ENCODE data around the gene TCAF1.

The TCAF1 gene

GRCh38 chr7:143910473-143911248 is 8.7 kb upstream of the TCAF1 start:
- TF ChIP-seq CTCF (conservative IDR thresholded peaks at IDR 0.05; ENCODE audit: low read length), result no peak
- DNase-seq (ENCODE audit: low read depth), result no peak
- no peak overlapping the region for H3K4me3 ChIP-seq (ENCODE audit: low read length)

- no peak for TF ChIP-seq CTCF (conservative IDR thresholded peaks at IDR 0.05; ENCODE audit: low read length)
- peak; percentile 21 for DNase-seq (ENCODE audit: low read depth)
- H3K4me3 ChIP-seq (ENCODE audit: low read length), result no peak overlapping the region
Measured at GRCh38 chr7:143909863-143910262, 7.9 kb upstream of the TCAF1 start.

DNA sequence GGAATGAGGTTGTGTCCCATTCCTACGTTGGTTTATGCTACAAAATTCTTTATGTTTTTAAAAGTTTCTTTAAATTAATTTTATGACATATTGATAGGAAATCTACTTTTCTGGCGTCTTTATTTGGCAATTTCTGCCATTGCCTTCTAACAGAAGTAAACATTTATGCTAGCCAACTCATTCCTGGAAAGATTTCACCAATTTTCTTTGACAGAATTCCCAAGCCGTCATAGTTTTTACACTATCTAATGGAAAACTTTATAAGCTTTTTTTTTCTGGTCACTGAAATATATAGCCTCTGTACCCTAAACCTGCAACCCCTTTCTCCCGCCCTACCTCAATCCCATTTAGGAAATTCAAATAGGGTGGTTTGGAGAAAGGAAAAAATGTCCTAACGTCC is 6.1 kb upstream of the TCAF1 start:
- TF ChIP-seq CTCF (conservative IDR thresholded peaks at IDR 0.05; ENCODE audit: low read length), result no peak
- no peak for DNase-seq (ENCODE audit: low read depth)
- no peak overlapping the region for H3K4me3 ChIP-seq (ENCODE audit: low read length)

DNA sequence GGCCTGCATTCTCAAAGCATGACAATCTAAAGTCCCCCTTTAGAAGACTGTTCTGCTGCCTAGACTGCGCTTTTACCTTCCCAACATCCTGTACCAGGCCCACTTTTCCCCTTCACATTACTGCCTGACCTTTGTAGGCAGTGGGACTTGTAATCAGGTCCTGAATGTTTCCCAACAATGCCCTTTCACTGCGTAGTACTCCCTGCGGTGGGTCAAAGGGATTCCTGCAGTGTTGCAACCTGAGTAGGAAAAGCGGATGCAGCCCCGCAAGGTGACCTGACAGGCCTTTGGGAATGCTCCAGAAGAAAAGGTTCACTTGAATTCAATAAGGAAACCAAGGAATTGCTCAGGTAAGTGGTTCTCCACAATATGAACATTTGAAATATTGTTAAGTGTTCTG is 4.9 kb upstream of the TCAF1 start:
- DNase-seq (ENCODE audit: low read depth), result no peak
- TF ChIP-seq CTCF (conservative IDR thresholded peaks at IDR 0.05; ENCODE audit: low read length), result no peak
- H3K4me3 ChIP-seq (ENCODE audit: low read length), result no peak overlapping the region

DNA sequence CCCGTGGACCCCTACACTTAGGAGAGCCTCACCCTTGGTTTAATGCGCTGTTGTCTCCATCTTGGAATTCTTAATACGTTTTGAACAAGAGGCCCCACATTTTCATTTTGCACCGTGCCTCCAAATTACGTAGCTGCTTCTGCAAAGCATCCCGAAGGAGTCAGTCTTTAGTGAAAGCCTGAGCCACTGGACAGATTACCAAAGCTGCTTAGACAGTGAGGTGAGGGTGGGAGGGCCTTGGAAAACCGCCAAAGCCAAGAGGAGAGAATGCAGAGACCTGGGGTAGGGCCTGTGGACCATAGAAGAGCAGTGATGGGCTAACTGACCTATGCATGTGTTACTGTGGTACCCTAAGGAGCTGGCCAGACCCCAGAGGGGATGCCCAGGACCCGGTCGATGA is 4.2 kb upstream of the TCAF1 start:
- H3K4me3 ChIP-seq (ENCODE audit: low read length), result no peak overlapping the region
- no peak for TF ChIP-seq CTCF (conservative IDR thresholded peaks at IDR 0.05; ENCODE audit: low read length)
- DNase-seq (ENCODE audit: low read depth), result no peak

DNA sequence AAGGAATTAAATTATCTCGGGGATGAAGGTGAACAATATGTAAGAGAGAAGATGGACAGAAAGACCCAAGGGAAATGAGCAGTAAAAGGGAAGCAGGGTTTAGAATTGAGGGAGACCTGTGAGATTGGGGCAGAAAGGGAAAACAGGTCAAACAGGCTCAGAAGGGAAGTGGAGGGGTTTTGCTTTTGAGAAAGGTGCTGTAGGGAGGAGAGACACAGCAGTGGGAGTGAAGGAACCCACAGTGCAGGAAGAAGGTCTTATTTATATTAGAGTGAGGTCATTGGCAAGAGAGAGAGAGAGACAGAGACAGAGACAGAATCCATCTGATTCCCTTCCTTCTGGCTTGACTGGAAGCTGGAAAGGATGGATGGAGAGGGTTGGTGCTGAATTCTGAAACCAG is 3.5 kb upstream of the TCAF1 start:
- no peak overlapping the region for H3K4me3 ChIP-seq (ENCODE audit: low read length)
- no peak for DNase-seq (ENCODE audit: low read depth)
- TF ChIP-seq CTCF (conservative IDR thresholded peaks at IDR 0.05; ENCODE audit: low read length), result no peak

DNA sequence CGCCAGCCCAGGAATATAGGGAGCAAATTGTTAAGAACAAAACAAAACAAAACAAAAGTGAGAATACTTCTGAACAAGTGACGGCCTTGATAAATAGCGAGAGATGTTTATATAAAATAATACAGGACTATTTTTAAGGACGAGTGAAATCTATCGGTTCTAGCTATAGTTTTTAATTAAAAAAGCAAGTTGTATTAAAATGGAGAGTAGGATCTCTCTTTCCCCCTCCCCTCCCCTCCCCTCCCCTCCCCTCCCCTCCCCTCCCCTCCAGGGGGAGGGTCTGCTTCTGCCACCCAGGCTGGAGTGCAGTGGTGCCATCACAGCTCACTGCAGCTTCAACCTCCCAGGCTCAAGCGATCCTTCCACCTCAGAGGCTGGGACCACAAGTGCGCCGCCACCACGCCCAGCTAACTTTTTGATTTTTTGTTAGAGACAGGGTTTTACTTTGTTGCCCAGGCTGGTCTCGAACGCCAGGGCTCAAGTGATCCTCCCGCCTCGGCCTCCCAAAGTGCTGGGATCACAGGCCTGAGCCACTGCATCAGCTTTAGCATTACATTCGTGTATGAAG is 440 bp upstream of the TCAF1 start:
- TF ChIP-seq CTCF (conservative IDR thresholded peaks at IDR 0.05; ENCODE audit: low read length), result no peak
- no peak for DNase-seq (ENCODE audit: low read depth)
- H3K4me3 ChIP-seq (ENCODE audit: low read length), result no peak overlapping the region

Measured in AG10803 (cell line).